ENCODE data around the gene TMEM231. TPM values are rescaled to one million over a fixed set of nuclear protein-coding genes. Genes with fewer than 3 reads are reported as not detected.
"Not testable (repeated sequence)": the region's sequence is repeated elsewhere in the genome, so short reads cannot be mapped to it uniquely, and the experiment has no call there.

The TMEM231 gene, protein sequence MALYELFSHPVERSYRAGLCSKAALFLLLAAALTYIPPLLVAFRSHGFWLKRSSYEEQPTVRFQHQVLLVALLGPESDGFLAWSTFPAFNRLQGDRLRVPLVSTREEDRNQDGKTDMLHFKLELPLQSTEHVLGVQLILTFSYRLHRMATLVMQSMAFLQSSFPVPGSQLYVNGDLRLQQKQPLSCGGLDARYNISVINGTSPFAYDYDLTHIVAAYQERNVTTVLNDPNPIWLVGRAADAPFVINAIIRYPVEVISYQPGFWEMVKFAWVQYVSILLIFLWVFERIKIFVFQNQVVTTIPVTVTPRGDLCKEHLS
- 1 to 10 TPM; 3.9 to 6.6 TPM for total RNA-seq

DNA sequence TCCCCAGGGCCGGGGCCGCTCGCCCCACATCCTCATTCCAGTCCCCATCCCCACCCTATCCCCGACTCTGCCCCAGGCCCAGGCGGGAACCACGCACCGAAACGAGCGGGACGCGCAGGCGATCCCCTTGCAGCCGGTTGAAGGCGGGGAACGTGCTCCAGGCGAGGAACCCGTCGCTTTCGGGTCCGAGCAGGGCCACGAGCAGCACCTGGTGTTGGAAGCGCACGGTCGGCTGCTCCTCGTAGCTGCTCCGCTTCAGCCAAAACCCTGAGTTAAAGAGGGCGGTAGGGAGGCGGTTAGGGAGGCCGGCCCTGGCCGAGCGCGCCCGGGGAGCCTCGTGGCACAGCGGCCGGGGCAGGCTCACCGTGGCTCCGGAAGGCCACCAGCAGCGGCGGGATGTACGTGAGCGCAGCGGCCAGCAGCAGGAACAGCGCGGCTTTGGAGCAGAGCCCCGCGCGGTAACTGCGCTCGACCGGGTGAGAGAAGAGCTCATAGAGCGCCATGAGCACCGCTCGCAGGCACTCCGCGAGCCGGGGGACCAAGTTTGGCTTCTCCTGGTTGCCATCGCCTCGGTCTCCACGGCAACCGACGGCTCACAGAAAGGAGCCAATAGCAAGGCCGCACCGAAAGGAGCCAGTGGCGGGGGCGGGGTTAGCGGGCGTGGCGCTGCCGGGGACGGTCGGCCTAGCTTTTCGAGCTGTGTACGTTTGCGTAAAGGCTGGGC lies at the start of gene TMEM231:
TSS of gene TMEM231 (minus strand) at position 546 of the 724 bp plus-strand sequence. CDS start at position 503, 43 bp downstream.
- H3K9me3 Mint-ChIP-seq, result no peaks in the 10 kb centered on the region
- H3K4me3 Mint-ChIP-seq, result peak within 1 kb of the TSS; percentile 85
- H3K27ac Mint-ChIP-seq, result peak within 1 kb of the TSS; percentile 31 to 81
- ATAC-seq (peak; percentile 98), DNase-seq (ENCODE audit: low spot score) (peak; percentile 96)
- no peaks in the 10 kb centered on the region for H3K36me3 Mint-ChIP-seq
- H3K4me1 Mint-ChIP-seq (ENCODE audit: low read depth in 2 of 2), result peaks cover 5 to 8% of the 10 kb centered on the region in 2 donors
- peaks cover 0 to 8% of the 10 kb centered on the region in 2 donors for H3K27me3 Mint-ChIP-seq

DNA sequence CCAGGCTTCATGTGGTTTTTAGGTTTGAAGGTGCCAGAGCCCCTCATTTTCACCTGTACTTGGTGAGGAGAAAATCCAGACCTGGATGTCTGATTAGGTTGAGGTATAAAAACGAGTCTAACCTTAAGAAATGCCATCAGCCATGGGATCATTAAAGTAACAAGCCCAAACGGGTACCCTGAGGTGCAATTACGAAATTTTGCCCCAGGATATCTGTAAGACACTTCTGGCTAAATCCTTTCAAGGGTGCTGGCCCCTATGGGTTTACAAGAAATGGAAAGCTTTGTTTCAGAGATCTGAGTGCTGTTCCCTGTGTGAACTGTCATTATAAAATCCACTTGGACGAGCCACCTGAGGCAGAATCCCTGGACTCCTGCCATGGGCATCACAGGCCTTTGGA lies 47.2 kb upstream of the TMEM231 start:
- Mint-ChIP-seq H3K27me3 (no peaks in the 10 kb centered on the region), H3K4me1 (ENCODE audit: low read depth in 2 of 2) (no peaks in the 10 kb centered on the region), H3K36me3 (peaks cover 22% of the 10 kb centered on the region), H3K4me3 (no peak overlapping the region), H3K9me3 (no peaks in the 10 kb centered on the region), H3K27ac (no peak overlapping the region)
- ATAC-seq (no peak), DNase-seq (ENCODE audit: low spot score) (no peak)

DNA sequence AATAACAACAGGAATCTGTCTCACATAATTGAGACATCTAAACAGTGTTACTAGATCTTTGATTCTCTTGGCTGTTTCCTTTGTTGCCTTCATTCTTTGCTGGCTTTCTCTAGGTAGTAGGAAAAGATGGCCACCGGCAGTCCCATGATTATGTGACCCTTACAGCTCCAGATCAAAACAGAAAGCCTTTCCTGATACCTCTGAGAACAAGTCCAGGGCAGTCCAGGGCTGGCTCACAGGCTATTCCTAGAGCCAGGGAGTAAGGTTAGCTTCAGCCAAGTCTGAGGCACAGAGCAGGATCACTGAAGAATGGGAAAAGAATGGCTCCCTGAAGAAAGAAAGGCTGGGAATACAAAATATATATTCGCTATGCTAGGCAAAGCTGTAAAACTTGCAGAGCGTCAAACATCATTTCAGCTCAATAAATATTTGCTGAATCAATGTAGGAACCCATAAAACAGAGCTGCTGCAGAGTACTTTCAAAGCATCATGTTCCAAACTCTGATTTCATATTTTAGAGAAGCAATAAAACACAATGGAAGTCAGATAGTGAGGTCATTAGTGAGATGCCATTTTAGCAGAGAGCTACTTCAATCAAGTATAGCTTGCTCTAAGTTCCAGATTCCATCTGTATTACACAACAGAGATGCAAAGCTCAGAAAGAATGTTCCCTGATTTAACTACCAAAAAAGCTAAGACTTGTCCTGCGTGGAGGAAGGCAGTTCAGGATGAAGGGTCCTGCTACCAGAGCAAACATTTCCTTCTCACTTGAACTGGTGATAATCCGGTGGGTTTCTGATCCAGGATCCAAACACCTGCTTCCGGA lies 43.6 kb upstream of the TMEM231 start:
- ATAC-seq (no peak), DNase-seq (ENCODE audit: low spot score) (no peak)
- Mint-ChIP-seq H3K9me3 (no peaks in the 10 kb centered on the region), H3K4me3 (no peak overlapping the region), H3K27ac (no peak overlapping the region), H3K36me3 (peaks cover 20% of the 10 kb centered on the region), H3K27me3 (no peaks in the 10 kb centered on the region), H3K4me1 (ENCODE audit: low read depth in 2 of 2) (peaks cover under 1 to 2% of the 10 kb centered on the region in 2 donors)

DNA sequence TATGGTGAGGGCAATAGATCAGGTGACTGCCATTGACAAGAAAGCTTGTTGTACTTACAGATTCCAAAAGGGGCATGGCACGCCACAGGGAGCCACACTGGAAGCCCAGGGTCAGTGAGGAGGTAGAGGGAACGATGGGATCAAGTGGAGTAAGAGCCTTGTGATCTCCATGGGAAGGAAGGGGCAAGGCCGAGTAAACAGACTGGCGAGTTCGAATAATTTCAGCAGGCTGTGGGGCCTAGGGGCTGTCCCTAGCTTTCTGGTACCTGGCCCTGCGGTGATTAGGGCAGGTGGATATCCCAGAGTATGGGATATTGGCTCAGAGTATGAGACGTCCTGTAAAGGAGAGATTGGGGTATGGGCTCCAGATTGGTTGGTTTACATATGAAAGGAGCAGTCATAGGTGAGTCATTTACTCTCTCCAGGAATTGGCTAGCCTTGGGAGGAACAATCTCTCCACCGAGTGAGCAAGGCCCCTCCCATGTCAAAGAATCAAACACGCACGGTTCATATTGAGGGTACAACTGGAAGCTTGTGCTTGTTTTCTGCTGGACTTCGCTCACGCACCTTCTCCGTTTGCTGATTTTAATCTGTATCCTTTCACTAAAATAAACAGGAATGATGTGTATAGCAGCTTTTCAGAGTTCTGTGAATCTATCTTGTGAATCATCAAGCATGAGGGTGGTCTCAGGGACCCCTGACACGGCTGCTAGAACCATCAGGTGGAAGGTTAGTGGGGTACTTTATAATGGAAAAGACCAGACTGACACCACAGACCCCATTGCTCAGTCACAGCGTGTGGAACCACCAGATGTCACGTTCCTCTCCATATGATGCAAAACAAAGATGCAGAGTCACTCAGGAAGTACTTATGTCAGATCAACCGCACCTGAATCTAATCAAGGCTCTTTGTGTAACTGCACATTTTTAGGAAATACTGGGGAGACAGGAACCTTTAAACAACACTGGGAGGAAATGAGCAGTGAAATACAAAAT lies 38.1 kb upstream of the TMEM231 start:
- Mint-ChIP-seq H3K4me3 (no peak overlapping the region), H3K4me1 (ENCODE audit: low read depth in 2 of 2) (peaks cover 5 to 8% of the 10 kb centered on the region in 2 donors), H3K27me3 (no peaks in the 10 kb centered on the region), H3K36me3 (peaks cover 5% of the 10 kb centered on the region), H3K27ac (peak overlapping the region; percentile 56 to 63), H3K9me3 (no peaks in the 10 kb centered on the region)
- DNase-seq (ENCODE audit: low spot score), result no peak
- peak; percentile 60 to 66 for ATAC-seq

DNA sequence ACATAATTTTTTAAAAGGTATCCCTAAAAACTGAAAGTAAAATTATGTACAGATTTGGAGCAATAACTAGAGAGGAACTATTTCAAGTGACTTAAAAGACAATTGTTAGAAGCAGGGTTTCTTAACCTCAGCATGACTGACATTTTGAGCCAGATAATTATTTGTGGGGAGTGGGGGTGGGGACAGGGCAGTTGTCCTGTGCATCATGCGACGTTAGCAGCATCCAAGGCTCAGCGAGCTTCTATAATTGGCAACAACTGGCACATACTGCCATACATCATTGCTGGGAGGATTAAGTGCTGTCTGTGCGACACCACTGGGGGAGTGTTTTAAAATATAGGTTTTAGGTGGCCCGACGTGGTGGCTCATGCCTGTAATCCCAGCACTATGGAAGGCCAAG lies 37.3 kb upstream of the TMEM231 start:
- H3K36me3 Mint-ChIP-seq, result peaks cover 5% of the 10 kb centered on the region
- no peaks in the 10 kb centered on the region for H3K9me3 Mint-ChIP-seq
- H3K4me1 Mint-ChIP-seq (ENCODE audit: low read depth in 2 of 2), result peaks cover 5 to 8% of the 10 kb centered on the region in 2 donors
- no peak overlapping the region for H3K27ac Mint-ChIP-seq
- H3K4me3 Mint-ChIP-seq, result no peak overlapping the region
- ATAC-seq (no peak), DNase-seq (ENCODE audit: low spot score) (no peak)
- no peaks in the 10 kb centered on the region for H3K27me3 Mint-ChIP-seq

DNA sequence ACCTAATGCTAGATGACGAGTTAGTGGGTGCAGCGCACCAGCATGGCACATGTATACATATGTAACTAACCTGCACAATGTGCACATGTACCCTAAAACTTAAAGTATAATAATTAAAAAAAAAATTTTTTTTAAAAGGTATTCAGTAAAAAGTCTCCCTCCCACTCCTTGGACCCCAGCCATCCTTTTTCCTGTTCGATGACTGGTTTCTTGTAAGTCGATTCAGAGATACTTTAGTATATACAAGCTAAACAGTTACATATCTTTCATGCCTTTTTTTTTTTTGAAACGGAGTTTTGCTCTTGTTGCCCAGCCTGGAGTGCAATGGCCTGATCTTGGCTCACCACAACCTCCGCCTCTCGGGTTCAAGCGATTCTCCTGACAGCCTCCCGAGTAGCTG lies 35.9 kb upstream of the TMEM231 start:
- ATAC-seq; H3K36me3 Mint-ChIP-seq; H3K27me3 Mint-ChIP-seq; H3K4me3 Mint-ChIP-seq; DNase-seq (ENCODE audit: low spot score); H3K27ac Mint-ChIP-seq; H3K4me1 Mint-ChIP-seq (ENCODE audit: low read depth in 2 of 2); H3K9me3 Mint-ChIP-seq: not testable (repeated sequence)

DNA sequence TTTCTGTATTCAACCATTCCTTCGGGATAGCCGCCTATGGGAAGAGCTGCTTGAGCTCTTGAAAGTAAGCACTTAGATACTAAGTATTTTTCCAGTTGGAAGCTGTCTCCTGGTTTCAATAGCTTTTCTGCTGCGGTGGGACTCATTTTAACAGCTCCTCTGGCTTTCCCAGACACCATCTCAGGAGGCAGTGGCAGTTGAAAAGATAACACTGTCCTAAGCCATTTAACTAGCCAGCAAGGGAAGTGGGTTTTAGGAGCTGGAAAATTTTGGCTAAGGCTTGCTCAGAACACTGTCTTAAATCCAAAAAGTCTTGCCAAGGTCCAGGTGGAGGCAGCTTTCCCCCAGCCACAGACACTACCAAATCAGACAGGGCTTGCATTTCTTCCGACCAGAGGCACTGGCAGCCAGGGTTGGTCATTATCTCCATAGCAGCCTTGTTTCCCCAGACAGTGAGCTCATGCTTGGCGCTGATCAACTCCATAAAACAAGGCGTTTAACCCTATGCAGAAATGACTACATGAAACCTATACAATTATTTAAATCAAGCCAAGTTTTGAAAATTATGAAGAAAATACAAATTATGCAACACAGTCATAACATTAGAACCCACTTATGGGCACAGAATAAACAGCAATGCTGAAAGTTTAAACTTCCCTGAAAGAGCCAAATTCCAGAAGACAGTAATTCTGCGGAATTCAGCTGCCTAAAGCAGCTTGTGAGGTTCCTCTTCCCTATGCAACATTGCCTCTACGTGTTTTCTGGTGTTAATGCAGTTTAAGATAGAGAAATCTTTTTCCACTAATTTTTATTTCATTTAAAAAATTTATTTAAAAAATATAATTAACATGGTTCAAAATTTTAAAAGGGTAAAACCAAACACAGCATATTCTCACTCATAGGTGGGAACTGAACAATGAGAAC lies 35.1 kb upstream of the TMEM231 start:
- no peak for DNase-seq (ENCODE audit: low spot score)
- Mint-ChIP-seq H3K9me3 (no peaks in the 10 kb centered on the region), H3K27ac (no peak overlapping the region), H3K4me1 (ENCODE audit: low read depth in 2 of 2) (peaks cover 5 to 8% of the 10 kb centered on the region in 2 donors), H3K36me3 (no peaks in the 10 kb centered on the region), H3K4me3 (no peak overlapping the region), H3K27me3 (no peaks in the 10 kb centered on the region)
- no peak for ATAC-seq

DNA sequence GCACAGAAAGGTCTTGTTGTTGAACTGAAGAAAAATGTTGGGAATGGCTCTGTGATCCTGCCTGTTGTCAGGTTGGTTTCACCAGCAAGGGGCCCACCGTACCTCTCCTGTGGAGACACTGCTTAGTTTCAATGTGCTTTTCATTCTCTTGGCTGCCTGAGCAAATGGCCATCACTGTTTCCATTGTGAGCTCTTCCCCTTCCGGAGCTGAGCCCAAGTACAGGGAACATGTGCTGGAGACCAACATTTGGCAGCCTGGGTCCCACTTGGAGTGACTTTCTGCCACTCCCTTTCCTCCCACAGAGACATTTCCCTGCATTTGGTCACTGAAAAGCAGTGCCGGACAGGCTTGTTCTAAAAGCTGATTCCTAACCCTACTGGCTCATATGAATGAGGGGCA lies 33.3 kb upstream of the TMEM231 start:
- H3K4me1 Mint-ChIP-seq (ENCODE audit: low read depth in 2 of 2), result peaks cover 4 to 9% of the 10 kb centered on the region in 2 donors
- no peak for DNase-seq (ENCODE audit: low spot score)
- no peak overlapping the region for H3K27ac Mint-ChIP-seq
- H3K36me3 Mint-ChIP-seq, result no peaks in the 10 kb centered on the region
- ATAC-seq, result no peak
- no peak overlapping the region for H3K4me3 Mint-ChIP-seq
- no peaks in the 10 kb centered on the region for H3K9me3 Mint-ChIP-seq
- H3K27me3 Mint-ChIP-seq, result no peaks in the 10 kb centered on the region

DNA sequence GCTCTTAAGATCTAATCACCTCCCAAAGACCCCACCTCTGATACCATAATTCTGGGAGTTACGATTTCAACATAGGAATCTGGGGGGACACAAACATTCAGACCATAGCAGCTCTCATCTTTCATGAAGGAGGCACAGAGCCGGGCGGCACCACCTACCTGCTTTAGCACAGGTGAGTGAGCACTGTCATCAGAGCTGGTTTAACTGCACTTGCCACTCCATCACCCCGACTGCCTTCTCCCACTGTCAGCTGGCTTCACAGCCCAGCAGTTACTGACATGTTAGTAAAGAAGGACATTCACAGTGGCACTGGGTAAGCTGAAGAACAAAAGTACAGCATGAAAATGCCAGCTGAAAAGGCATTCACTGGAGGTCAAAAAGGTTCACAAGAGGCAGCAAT lies 32.7 kb upstream of the TMEM231 start:
- Mint-ChIP-seq H3K27ac (no peak overlapping the region), H3K36me3 (no peaks in the 10 kb centered on the region), H3K9me3 (no peaks in the 10 kb centered on the region), H3K27me3 (no peaks in the 10 kb centered on the region), H3K4me1 (ENCODE audit: low read depth in 2 of 2) (peaks cover 3 to 9% of the 10 kb centered on the region in 2 donors), H3K4me3 (no peak overlapping the region)
- ATAC-seq (no peak), DNase-seq (ENCODE audit: low spot score) (no peak)

DNA sequence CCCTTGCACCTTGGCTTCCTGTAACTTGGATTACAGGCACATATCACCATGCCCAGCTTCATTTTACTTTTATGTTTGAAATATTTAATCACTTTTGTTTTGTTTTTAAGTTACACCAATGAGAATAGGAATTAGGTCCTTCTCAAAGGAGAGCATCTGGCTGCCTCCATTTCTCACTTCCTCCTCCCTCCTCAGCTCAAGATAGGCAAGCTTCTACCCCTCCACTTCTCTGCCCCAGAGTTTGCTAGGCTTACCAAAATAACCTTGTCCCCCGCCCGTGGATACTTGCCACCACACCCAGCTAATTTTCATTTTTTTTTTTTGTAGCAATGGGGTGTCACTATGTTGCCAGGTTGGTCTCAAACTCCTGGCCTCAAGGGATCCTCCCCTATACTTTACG lies 28.1 kb upstream of the TMEM231 start:
- H3K27ac Mint-ChIP-seq, result no peak overlapping the region
- no peak overlapping the region for H3K4me3 Mint-ChIP-seq
- H3K27me3 Mint-ChIP-seq, result no peaks in the 10 kb centered on the region
- no peaks in the 10 kb centered on the region for H3K9me3 Mint-ChIP-seq
- no peak for DNase-seq (ENCODE audit: low spot score)
- peaks cover 1% of the 10 kb centered on the region for H3K36me3 Mint-ChIP-seq
- H3K4me1 Mint-ChIP-seq (ENCODE audit: low read depth in 2 of 2), result peaks cover 3 to 9% of the 10 kb centered on the region in 2 donors
- ATAC-seq, result no peak

DNA sequence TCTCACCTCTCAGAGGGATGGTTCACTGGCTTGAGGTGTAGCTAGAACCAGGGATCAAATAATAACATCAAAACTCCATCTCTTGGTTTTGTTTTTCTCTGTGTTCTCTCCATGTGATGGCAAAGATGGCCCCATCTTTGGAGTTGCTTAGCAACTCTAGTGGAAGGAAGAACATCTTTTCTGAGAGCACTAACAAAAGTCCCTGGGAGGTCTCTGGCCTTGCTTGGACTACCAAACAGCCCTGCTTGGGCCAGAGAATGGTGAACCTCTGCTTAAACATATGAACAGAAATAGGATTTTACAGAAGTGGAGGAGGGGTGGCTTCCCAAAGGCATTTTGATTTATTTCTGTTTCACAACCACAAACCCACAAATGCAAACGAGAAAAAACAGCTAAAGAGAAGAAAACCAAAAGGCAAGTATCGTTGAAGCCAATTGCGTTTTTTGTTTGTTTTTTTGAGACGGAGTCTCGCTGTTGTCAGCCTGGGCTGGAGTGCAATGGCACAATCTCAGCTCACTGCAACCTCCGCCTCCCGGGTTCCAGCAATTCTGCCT lies 23.3 kb upstream of the TMEM231 start:
- Mint-ChIP-seq H3K9me3 (no peaks in the 10 kb centered on the region), H3K27me3 (no peaks in the 10 kb centered on the region), H3K4me3 (no peak overlapping the region), H3K27ac (no peak overlapping the region), H3K4me1 (ENCODE audit: low read depth in 2 of 2) (peaks cover 2 to 7% of the 10 kb centered on the region in 2 donors), H3K36me3 (peaks cover 6% of the 10 kb centered on the region)
- ATAC-seq (no peak), DNase-seq (ENCODE audit: low spot score) (no peak)

DNA sequence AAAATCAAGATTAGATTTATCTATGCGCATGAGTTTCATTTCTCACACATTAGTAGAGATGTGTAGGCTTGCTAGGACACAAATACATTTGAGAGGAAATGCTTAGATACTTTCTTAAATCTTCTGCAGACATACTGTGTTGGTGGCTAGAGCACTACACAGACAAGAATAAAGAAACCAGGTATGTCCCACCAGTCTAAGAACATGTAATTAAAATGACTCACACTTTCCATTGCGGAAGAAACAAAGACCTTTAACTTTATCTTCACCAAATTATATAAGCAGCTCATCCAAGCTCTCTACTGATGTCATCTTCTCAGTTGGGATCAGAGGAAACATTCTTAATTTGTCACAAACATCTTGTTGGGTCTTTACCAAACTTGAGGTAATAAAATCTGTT lies 22.7 kb upstream of the TMEM231 start:
- Mint-ChIP-seq H3K27me3 (no peaks in the 10 kb centered on the region), H3K9me3 (no peaks in the 10 kb centered on the region), H3K36me3 (peaks cover 6% of the 10 kb centered on the region), H3K4me1 (ENCODE audit: low read depth in 2 of 2) (peaks cover 0 to 11% of the 10 kb centered on the region in 2 donors), H3K4me3 (no peak overlapping the region), H3K27ac (no peak overlapping the region)
- DNase-seq (ENCODE audit: low spot score), result no peak
- no peak for ATAC-seq

All from natural killer cell treated with Interleukin-12 subunit alpha and Interleukin-12 subunit beta and Interleukin-15 and Interleukin-18, amount 100 ng/mL, for 72 hours (primary cell).